Parathyroid adenoma (tissue), 2 donors: ENCODE results near the gene VWA5B1.

Source experiments
- H2AFZ ChIP-seq: fragments of 300-600 bp; sonication (generic); one replicate; pipeline ENCODE4 v1.7.0; 2017; ENCODE audit warnings: antibody characterized with exemption, mild to moderate bottlenecking
- H3K27ac ChIP-seq: fragments of 300-600 bp; sonication (generic); one replicate; pipeline ENCODE4 v1.7.0; 2017
- H3K27me3 ChIP-seq: fragments of 300-600 bp; sonication (generic); one replicate; pipeline ENCODE4 v1.7.0; 2017; ENCODE audit warnings: low read length; ENCODE audit not compliant: control insufficient read depth, insufficient read depth
- H3K36me3 ChIP-seq: fragments of 300-600 bp; sonication (generic); one replicate; pipeline ENCODE4 v1.7.0; 2017; ENCODE audit warnings: low read length; ENCODE audit not compliant: control insufficient read depth, insufficient read depth
- H3K4me1 ChIP-seq: fragments of 300-600 bp; sonication (generic); one replicate; pipeline ENCODE4 v1.7.0; 2017; ENCODE audit warnings: control low read depth
- H3K4me2 ChIP-seq: fragments of 300-600 bp; sonication (generic); one replicate; pipeline ENCODE4 v1.7.0; 2017; ENCODE audit warnings: low read length
- H3K4me3 ChIP-seq: fragments of 300-600 bp; sonication (generic); one replicate; pipeline ENCODE4 v1.7.0; 2017; ENCODE audit warnings: low read depth, low read length
- H3K79me2 ChIP-seq: fragments of 300-600 bp; sonication (generic); one replicate; pipeline ENCODE4 v1.7.0; 2017; ENCODE audit warnings: control low read depth
- H3K9ac ChIP-seq: fragments of 300-600 bp; sonication (generic); one replicate; pipeline ENCODE4 v1.7.0; 2017; ENCODE audit warnings: mild to moderate bottlenecking
- H3K9me3 ChIP-seq: fragments of 300-600 bp; sonication (generic); one replicate; pipeline ENCODE4 v1.7.0; 2017; ENCODE audit warnings: low read length; ENCODE audit not compliant: control insufficient read depth
- CTCF ChIP-seq: fragments of 300-600 bp; sonication (generic); IDR thresholded peaks from one replicate; pipeline ENCODE4 v1.7.0; 2017; ENCODE audit warnings: antibody characterized with exemption, mild to moderate bottlenecking
- donor health status: primary hyperparathyroidism.

Gene VWA5B1

GRCh38 chr1:20250340-20250989 lies 40.2 kb upstream of the VWA5B1 start:
- Histone ChIP-seq H3K27me3 (no peaks in the 10 kb centered on the region), H3K79me2 (no peaks in the 10 kb centered on the region), H3K4me1 (peaks cover 5% of the 10 kb centered on the region), H3K36me3 (no peaks in the 10 kb centered on the region), H3K4me3 (no peak overlapping the region), H3K9ac (no peak overlapping the region), H3K9me3 (no peaks in the 10 kb centered on the region), H3K27ac (no peak overlapping the region), H3K4me2 (no peak overlapping the region), H2AFZ (peak overlapping the region; percentile 45)
- TF ChIP-seq CTCF = no peak

GRCh38 chr1:20252587-20252986 lies 38.1 kb upstream of the VWA5B1 start:
- no peak overlapping the region for H2AFZ ChIP-seq
- no peak for TF ChIP-seq CTCF
- peaks cover 5% of the 10 kb centered on the region for H3K4me1 ChIP-seq
- H3K4me2 ChIP-seq = no peak overlapping the region
- no peaks in the 10 kb centered on the region for H3K36me3 ChIP-seq
- no peak overlapping the region for H3K9ac ChIP-seq
- no peaks in the 10 kb centered on the region for H3K79me2 ChIP-seq
- no peak overlapping the region for H3K27ac ChIP-seq
- H3K4me3 ChIP-seq = no peak overlapping the region
- H3K27me3 ChIP-seq = no peaks in the 10 kb centered on the region
- H3K9me3 ChIP-seq = no peaks in the 10 kb centered on the region

DNA sequence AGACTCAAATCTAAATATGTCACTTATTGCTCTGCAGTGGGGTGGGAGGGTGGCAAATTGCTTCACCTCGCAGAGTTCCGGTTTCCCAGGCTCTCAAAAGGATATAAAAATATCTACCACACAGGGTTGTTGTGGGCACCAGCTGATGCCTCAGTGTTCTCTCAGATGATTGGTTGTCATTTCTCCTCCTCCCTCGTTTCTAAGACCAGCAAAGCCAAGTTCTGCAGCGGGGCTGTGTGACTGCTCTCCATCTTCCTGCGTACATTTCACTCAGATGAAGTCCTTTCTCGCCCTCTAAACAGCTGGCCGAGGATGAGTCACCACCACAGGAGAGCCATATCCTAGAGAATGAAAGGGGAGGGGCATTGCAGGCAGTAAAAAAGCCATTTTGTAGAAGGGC lies 35.0 kb upstream of the VWA5B1 start:
- Histone ChIP-seq H3K36me3 (no peaks in the 10 kb centered on the region), H3K27ac (no peak overlapping the region), H3K9ac (no peak overlapping the region), H3K4me3 (no peak overlapping the region), H3K4me1 (no peaks in the 10 kb centered on the region), H3K27me3 (no peaks in the 10 kb centered on the region), H3K9me3 (no peaks in the 10 kb centered on the region), H3K4me2 (no peak overlapping the region), H3K79me2 (no peaks in the 10 kb centered on the region), H2AFZ (no peak overlapping the region)
- TF ChIP-seq CTCF = no peak

GRCh38 chr1:20259646-20260045 lies 31.0 kb upstream of the VWA5B1 start:
- Histone ChIP-seq H3K4me1 (peaks cover 3% of the 10 kb centered on the region), H3K27ac (no peak overlapping the region), H3K36me3 (no peaks in the 10 kb centered on the region), H3K27me3 (no peaks in the 10 kb centered on the region), H3K4me2 (no peak overlapping the region), H3K9me3 (no peaks in the 10 kb centered on the region), H3K9ac (no peak overlapping the region), H3K4me3 (no peak overlapping the region), H3K79me2 (no peaks in the 10 kb centered on the region), H2AFZ (no peak overlapping the region)
- no peak for TF ChIP-seq CTCF

GRCh38 chr1:20261095-20261494 lies 29.6 kb upstream of the VWA5B1 start:
- Histone ChIP-seq H3K27ac (no peak overlapping the region), H3K4me2 (no peak overlapping the region), H3K9me3 (no peaks in the 10 kb centered on the region), H3K9ac (no peak overlapping the region), H3K79me2 (no peaks in the 10 kb centered on the region), H3K4me3 (no peak overlapping the region), H3K36me3 (no peaks in the 10 kb centered on the region), H3K27me3 (no peaks in the 10 kb centered on the region), H3K4me1 (peaks cover 5% of the 10 kb centered on the region), H2AFZ (no peak overlapping the region)
- TF ChIP-seq CTCF = no peak
